HG02938 (cell line): ENCODE measurements around the gene RASA3.
"Not testable (repeated sequence)": the region's sequence is repeated elsewhere in the genome, so short reads cannot be mapped to it uniquely, and the experiment has no call there.

Experiments used
- ATAC-seq: cut with Tn5 transposase; IDR thresholded peaks from one replicate; pipeline ENCODE4 v1.9.1; 2021; ENCODE audit warnings: mild to moderate bottlenecking, moderate library complexity; ENCODE audit not compliant: unreplicated experiment

The RASA3 gene, protein sequence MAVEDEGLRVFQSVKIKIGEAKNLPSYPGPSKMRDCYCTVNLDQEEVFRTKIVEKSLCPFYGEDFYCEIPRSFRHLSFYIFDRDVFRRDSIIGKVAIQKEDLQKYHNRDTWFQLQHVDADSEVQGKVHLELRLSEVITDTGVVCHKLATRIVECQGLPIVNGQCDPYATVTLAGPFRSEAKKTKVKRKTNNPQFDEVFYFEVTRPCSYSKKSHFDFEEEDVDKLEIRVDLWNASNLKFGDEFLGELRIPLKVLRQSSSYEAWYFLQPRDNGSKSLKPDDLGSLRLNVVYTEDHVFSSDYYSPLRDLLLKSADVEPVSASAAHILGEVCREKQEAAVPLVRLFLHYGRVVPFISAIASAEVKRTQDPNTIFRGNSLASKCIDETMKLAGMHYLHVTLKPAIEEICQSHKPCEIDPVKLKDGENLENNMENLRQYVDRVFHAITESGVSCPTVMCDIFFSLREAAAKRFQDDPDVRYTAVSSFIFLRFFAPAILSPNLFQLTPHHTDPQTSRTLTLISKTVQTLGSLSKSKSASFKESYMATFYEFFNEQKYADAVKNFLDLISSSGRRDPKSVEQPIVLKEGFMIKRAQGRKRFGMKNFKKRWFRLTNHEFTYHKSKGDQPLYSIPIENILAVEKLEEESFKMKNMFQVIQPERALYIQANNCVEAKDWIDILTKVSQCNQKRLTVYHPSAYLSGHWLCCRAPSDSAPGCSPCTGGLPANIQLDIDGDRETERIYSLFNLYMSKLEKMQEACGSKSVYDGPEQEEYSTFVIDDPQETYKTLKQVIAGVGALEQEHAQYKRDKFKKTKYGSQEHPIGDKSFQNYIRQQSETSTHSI

DNA sequence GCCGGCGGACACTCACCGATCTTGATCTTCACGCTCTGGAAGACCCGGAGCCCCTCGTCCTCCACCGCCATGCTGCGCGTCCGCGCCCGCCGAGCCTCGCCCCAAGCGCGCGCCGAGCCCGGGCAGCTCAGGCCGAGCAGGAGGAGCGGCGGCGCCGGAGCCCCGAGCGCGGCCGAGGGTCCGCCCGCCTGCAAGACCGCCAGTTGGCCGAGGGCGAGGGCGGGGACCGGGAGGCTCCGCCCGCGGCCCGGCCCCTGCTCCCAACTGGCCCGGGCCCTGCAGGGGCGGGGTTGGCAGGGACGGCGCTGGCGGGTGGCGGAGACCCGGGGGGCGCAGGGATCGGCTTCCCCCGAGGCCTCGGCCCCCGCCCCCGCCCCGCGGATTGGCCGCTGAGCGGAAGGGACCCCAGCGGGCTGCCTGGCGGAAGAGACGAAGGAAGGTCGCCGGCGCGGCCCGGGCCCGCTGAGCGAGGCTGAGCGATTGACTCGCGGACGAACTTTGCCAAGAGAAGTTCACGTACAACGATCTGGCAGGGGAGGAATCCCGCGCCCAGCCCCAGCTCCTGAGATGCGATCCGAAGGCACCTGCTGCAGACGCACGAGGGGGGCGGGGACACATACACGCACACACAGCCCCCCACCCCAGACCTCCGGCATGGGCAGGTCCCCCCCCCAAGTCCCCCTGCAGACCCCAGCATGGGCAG, at the start of gene RASA3:
RASA3 (minus strand) TSS at position 205 of the 703 bp plus-strand sequence; CDS start at position 71, 134 bp downstream.
- peak; percentile 40 for ATAC-seq

DNA sequence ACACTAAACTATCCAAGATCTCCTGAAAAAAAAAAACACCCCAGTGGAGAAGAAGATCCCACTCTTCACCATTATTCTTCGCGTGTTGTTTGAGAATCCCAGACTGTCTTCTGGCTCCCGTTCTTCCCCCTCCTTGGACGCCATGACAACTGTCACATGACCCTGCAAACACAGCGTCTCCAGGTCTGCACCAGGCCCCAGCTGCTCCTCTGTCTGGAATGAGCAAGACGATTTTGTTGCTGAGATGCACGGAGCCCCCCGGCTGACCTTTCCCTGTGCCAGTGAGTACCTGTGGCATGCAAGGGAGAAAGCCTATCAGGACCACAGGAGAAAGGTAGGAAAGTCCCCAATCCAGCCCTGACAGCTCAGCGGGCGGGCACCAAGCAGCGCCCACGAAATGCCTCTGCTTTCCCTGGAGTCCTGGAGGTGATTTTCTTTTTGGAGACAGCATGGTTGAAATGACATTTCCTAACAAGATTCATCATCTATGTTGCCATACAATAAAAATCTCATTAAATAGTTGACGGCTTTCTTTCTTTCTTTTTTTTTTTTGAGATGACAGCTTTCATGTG, 46.8 kb upstream of the RASA3 start, which contains the start of gene CFAP97D2:
CFAP97D2 (plus strand) TSS at position 171 of the 572 bp plus-strand sequence; CDS start at position 245, 74 bp downstream.
- ATAC-seq: no peak

DNA sequence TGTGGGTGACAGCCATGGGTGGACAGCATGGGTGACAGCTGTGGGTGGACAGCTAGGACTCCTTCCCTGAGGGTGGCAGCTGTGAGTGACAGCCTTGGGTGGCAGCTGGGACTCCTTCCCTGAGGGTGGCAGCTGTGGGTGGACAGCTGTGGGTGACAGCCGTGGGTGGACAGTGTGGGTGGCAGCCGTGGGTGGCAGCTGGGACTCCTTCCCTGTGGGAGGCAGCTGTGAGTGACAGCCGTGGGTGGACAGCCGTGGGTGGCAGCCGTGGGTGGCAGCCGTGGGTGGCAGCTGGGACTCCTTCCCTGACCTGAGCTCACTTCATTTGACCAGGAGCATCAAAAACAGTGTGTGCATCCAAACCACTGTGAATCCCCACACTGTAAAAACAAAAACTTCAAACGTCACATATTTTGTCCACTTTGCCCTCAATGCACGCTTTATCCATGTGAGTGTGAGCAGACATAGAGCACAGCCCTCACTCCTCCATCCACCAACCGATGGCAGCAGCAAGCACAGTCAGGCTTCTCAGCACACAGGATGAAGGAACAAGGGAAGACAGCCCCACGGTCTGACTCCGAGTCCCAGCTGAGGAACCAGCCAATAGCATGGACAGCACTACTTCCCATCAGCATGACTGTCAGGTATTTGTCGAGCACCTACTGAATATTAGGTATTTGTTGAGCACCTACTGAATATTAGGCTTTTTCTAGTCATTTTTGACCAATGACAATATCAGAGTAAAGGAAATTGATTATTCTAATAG, 45.0 kb upstream of the RASA3 start:
- no peak for ATAC-seq

DNA sequence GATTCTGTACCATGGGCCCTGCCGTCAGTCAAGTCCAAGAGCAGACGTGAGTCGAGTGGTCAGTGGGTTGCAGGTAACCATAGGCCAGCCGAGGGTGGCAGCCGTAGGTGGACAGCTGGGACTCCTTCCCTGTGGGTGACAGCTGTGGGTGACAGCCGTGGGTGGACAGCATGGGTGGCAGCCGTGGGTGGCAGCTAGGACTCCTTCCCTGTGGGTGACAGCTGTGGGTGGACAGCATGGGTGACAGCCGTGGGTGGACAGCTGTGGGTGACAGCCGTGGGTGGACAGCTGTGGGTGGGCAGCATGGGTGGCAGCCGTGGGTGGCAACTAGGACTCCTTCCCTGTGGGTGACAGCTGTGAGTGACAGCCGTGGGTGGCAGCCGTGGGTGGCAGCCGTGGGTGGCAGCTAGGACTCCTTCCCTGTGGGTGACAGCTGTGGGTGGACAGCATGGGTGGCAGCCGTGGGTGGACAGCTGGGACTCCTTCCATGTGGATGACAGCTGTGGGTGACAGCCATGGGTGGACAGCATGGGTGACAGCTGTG, 44.0 kb upstream of the RASA3 start:
- ATAC-seq: not testable (repeated sequence)

DNA sequence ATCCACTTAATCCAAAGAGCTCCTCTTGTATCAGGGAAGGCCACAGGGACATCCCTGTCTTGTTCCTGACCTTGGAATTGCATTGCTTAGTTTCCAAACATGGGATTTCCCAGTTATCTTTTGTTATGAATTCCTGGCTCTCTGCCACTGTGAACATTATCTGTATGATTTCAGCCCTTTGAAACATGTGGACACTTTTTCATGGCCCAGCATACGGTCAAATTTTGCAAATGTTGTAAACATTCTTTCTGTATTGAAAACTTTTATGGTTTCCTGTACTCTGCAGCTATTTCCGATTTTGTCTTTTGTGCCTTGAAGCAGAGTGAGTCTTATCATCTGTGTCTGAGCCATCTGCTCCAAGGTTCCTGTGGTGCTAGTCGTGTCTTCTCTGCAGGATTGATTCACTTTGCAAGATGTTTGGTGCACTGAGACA, 42.1 kb upstream of the RASA3 start:
- no peak for ATAC-seq

DNA sequence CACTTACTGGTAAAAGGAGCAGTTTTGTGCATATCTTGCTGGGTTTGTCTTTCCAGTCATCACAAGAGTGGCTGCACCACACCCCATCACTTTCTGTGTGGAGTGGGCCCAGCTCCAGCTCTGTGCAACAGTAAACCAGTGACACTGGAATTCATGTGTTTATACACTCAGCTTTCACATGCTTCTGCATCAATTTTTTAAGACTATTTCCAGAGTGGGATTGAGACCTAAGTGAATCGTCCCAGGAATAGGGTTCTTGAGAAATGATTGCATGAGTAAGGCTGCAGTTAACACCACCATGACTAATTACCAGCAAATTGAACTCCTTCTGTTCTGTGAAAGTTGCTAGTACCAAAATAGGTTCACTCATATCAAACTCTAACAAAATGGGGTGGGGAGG, 41.3 kb upstream of the RASA3 start:
- no peak for ATAC-seq

DNA sequence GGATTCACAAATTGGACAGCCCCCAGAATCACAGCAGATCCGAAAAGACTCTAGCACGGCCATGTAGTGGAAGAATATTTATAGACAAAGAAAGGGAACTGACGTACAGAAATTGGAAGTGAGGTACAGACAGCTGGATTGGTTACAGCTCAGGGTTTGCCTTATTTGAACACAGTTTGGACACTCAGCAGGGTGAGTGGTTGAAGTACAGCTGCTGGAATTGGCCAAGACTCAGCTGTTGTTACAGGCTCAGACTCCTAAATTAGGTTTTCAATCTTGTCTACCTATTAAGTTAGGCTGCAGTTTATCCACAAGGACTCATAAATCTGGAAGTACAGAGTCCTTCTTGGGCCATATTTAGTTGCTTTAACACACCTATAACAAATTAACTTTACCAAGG, 40.8 kb upstream of the RASA3 start:
- ATAC-seq: no peak

DNA sequence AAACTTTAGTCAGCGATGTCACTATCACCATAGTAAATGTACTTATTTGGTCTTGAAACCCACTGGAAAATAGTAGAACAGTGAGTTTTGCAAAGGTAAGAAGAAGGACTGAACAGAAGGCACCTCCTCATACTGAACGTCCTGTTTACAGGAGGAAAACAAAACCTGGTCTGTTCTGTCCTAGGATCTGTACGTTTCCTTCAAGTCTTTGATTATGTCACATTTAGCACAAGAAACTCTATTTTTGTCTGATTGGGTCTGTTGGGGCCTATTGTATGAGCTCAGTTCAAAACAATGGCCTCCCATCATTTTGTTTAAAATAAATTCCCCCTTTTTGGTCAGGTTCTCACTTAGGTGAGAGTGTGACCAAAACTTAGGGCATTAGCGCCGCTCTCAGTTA, 35.5 kb upstream of the RASA3 start:
- ATAC-seq: no peak

DNA sequence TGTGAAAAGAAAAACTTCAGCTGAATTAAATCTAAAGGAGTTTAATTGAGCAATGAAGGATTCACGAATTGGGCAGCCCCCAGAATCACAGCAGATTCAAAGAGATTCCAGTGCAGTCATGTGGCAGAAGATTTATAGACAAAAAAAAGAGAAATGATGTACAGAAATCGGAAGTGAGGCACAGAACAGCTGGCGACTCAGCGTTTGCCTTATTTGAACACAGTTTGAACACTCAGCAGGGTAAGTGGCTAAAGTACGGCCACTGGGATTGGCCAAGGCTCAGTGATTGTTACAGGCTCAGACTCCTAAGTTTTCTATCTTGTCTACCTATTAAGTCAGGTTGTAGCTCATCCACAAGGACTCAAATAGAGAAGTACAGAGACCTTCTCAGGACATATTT, 35.0 kb upstream of the RASA3 start:
- no peak for ATAC-seq

DNA sequence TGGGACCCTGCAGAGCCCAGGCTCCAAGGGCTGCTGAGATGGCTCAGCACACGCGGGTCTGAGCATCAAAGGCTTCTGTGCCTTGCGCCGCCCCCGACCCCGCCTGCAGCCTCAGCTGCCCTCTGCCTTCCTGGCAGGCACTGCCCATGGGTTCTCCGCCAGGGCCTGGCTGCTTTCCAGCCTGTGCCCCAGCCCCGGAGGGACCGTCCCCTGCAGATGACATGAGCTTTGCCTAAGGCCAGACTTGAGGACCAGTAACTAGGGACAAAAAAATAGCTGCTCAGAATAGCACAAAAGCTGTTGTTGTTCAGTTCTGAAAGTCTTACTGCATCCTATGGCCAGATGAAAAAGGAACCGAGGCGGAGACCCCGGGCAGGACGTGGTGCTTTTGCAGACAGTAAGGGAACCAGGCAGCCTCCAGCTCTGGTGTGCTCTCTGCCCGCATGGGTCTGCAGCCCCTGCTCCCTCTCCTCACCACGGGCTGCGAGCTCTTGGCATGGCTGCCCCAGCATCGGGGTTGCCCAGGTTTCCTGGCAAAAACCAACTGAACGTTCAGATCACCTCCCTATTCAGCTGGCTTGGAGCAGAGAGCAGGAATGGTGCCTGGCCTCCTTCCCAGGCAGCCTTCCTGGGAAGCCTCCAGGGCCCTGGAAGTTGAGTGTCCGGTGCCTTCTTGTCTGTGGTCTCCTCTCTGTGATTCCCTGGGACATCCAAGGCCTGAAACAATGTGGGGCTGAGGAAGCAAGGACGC, 34.1 kb upstream of the RASA3 start:
- no peak for ATAC-seq

DNA sequence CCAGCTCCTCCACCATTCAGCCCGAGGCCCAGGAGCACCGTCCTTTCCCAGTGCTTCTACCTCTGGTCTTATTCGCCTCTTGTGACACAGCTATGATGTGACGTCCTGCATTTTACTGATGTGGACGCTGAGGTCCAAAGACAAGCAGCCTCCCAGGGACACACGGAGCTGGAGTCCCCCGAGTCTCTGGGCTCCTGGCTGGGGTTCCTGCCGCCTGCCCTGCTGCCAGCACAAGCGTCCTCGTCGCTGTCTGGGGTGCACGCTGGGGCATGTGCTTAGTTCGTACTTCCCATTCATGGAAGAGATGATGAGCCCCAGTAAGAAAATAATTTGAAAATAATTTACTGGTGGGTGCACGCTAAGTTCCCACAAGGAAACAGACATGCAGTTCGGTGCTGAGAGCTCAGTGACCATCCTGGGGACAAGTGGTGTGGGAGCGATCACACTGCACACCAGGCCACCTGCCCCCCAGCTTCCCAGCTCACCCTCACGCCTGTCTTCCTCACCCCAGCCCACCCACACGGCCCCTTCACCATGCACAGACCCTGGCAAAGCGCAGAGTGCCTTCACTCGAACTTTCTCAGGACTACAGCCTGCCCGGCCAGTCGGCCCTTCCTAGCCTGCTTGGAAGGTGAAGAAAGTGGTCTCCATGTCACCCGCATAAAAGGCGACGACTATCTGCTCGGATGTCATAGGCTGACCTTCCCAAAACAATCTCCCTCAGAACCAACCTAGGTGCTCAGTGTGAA, 32.4 kb upstream of the RASA3 start:
- ATAC-seq: no peak

DNA sequence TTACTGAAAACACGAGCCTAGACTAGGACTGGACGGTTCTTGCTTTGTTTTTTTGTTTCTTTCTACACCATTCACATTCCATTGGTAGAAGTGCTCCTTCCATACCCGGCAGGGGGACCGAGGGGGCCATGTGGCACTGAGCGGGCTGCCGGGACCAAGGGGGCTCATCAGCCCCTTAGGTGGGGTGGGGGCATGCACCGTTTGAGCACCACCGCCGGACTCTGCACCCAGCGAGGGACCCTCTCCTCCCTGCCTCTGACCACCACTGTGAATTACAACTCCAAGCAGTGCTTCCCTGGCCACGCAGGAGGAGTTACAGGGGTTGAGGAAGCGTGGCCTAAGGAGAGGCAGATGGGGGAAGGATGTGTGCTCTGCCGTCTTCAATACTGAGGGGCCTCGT, 31.6 kb upstream of the RASA3 start:
- ATAC-seq: no peak

DNA sequence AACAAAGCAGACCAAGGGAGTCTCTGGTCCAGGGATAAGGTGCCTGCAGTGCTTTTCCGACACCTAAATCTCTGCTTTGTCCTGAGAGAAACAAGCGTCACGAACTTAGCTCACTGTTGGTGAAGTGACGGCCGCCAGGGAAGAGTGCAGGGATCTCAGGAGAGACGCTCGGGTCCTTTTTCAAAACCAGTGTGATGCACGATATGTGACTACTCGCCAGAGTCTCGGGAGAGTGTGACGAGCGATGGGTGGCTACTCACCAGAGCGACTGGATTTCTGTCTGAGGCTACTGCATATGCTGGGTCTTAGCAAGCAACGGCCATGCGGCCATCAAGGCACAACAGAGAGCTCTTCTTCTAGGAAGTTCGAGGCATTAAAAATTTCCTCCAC, 30.1 kb upstream of the RASA3 start:
- ATAC-seq: no peak

DNA sequence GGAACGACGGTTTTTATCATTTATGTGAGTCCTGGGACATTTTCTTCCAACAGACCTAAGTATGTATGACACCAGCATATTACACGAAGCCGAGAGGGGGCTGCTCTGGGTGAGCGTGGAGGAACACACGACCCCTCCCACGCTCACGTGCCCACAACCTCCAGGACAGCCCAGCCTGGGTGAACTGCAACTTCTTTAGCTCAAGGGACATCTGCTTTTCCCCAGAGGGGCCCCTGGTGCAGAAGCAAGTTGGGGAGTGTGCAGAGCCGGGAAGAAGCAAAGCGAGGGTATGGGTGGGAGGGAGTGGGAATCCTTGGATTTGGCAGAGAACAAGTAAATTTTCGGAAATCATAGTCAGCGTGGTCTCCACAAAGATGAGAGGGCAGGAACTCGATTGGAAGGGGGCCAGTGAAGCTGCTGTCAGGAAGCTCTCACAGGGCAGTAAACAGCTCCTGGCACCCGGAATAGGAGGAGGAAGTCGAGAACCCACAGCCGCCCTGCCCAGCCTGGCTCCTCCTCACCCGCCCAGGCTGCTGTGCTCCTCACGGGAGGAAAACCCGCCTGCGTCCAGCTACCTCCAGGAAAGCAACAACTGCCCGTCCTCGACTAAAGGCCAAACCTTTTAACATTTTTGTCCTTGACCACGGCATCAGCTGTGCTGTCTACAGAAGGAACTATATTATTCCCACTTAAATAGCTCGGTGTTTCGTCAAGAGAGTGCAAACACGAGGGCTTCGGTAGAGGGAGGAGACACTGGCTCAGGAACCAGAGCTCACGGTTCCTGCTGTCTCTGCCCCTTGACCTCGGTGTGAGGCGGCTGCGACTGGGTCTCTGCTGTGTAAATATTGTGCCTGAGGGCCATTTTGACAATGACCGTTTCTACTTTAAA, 29.5 kb upstream of the RASA3 start:
- no peak for ATAC-seq

DNA sequence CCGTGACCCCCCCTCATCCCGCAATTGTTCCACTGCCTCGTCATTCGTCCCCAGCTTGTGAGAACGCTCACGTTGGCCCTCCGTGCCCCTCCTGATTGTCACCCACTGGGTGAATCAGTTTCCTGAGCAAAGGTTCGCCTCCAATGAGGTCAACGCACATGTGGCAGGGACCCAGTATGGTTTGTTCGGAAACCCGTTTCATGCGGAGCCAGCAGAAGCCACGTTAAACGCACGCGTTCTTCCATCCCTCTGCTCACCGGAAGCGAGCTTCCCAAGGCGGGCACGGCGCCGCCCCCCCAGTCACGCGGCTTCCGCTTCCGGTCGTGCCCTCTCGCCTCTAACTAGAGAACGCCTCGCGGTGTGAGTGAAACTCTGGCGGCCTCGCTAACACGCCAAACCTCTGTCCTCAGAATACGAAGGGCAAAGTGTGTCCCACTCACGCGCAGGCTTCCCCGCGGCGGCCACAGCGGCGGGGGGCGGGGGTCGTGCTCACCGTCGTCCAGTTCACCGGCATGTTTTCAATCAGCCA, 28.7 kb upstream of the RASA3 start:
- no peak for ATAC-seq

DNA sequence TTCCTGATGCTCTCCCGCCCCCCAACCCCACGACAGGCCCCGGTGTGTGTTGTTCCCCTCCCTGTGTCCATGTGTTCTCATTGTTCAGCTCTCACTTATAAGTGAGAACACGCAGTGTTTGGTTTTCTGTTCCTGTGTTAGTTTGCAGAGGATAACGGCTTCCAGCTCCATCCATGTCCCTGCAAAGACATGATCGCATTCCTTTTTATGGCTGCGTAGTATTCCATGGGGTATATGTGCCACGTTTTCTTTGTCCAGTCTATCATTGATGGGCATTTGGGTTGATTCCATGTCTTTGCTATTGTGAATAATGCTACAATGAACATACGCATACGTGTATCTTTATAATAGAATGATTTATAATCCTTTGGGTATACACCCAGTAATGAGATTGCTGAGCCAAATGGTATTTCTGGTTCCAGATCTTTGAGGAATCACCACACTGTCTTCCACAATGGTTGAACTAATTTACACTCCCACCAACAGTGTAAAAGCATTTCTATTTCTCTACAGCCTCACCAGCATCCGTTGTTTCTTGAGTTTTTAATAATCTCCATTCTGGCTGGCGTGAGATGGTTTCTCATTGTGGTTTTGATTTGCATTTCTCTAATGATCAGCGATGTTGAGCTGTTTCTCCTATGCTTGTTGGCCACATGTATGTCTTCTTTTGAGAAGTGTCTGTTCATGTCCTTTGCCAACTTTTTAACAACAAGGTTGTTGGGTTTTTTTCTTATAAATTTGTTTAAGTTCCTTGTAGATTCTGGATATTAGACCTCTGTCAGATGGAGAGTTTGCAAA, 26.6 kb upstream of the RASA3 start:
- ATAC-seq: not testable (repeated sequence)
